ENCODE results near the gene CAPN2. TPM values are rescaled to one million over a fixed set of nuclear protein-coding genes. Genes with fewer than 3 reads are reported as not detected.

CAPN2 gene
- total and polyA plus RNA-seq, 9 donors: 70.6 to 267 (median 171) TPM

GRCh38 chr1:223684488-223684792 lies 27.9 kb upstream of the CAPN2 start:
- intact Hi-C loops (cut with DNase I): loop anchor here in 2 of 4 donors (5.0 to 10.0 kb wide), 4 partner anchors 320 to 890 kb away; partner anchors contain the start of gene SUSD4 (in 1 of the 2)
- no peak overlapping the region for H3K27ac ChIP-seq
- H3K36me3 ChIP-seq: no peaks in the 10 kb centered on the region
- TF ChIP-seq POLR2A (IDR thresholded peaks at IDR 0.05) (no peak), EP300 (IDR thresholded peaks at IDR 0.05) (no peak)
- TF ChIP-seq, protein P1, sequence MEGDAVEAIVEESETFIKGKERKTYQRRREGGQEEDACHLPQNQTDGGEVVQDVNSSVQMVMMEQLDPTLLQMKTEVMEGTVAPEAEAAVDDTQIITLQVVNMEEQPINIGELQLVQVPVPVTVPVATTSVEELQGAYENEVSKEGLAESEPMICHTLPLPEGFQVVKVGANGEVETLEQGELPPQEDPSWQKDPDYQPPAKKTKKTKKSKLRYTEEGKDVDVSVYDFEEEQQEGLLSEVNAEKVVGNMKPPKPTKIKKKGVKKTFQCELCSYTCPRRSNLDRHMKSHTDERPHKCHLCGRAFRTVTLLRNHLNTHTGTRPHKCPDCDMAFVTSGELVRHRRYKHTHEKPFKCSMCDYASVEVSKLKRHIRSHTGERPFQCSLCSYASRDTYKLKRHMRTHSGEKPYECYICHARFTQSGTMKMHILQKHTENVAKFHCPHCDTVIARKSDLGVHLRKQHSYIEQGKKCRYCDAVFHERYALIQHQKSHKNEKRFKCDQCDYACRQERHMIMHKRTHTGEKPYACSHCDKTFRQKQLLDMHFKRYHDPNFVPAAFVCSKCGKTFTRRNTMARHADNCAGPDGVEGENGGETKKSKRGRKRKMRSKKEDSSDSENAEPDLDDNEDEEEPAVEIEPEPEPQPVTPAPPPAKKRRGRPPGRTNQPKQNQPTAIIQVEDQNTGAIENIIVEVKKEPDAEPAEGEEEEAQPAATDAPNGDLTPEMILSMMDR (IDR thresholded peaks at IDR 0.05): no peak
- no peak for DNase-seq
- no peaks in the 10 kb centered on the region for H3K4me1 ChIP-seq (ENCODE audit: insufficient read depth)
- H3K27me3 ChIP-seq: no peaks in the 10 kb centered on the region
- no peaks in the 10 kb centered on the region for H3K9me3 ChIP-seq
- no peak overlapping the region for H3K4me3 ChIP-seq
- 76 to 84% (median 80%) methylated on average over 3 of the region's 3 CpGs for WGBS, 3 donors

DNA sequence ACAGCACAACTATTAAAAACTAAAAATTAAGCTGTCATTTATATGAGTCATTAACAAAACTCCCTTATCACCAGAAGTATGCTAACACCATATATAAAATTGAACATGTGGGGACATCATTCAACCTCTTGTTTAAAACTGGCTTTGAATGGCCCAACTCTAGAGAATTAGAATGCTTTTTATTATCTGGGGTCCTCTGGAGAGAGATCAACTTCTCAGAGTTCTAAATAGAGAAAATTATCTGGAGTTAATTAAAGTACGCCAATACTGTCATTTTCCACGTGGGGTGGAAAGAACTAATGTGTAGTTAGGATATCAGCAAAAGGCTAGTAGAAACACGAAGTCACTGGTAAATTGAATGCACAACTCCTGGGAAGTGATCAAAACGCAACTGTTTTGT lies 21.2 kb upstream of the CAPN2 start:
- Histone ChIP-seq H3K9me3 (no peaks in the 10 kb centered on the region), H3K27me3 (no peaks in the 10 kb centered on the region), H3K4me1 (ENCODE audit: insufficient read depth) (no peaks in the 10 kb centered on the region), H3K4me3 (no peak overlapping the region), H3K36me3 (no peaks in the 10 kb centered on the region), H3K27ac (no peak overlapping the region)
- 53 to 75% (median 62%) methylated on average over 4 of the region's 4 CpGs for WGBS, 3 donors
- no peak for DNase-seq
- intact Hi-C loops (cut with DNase I): no loop called here
- TF ChIP-seq EP300 (IDR thresholded peaks at IDR 0.05): no peak
- no peak for TF ChIP-seq POLR2A (IDR thresholded peaks at IDR 0.05)
- TF ChIP-seq, protein P1 (IDR thresholded peaks at IDR 0.05): no peak

GRCh38 chr1:223695014-223695548 lies 17.3 kb upstream of the CAPN2 start:
- H3K27ac ChIP-seq: no peak overlapping the region
- 59 to 62% (median 61%) methylated on average over 8 of the region's 8 CpGs for WGBS, 3 donors
- H3K27me3 ChIP-seq: no peaks in the 10 kb centered on the region
- no peak for TF ChIP-seq POLR2A (IDR thresholded peaks at IDR 0.05)
- no peak for TF ChIP-seq EP300 (IDR thresholded peaks at IDR 0.05)
- TF ChIP-seq, protein P1 (IDR thresholded peaks at IDR 0.05): no peak
- no peaks in the 10 kb centered on the region for H3K9me3 ChIP-seq
- H3K36me3 ChIP-seq: no peaks in the 10 kb centered on the region
- intact Hi-C loops (cut with DNase I): loop anchor here in 1 of 4 donors (5.0 kb wide), 1 partner anchor 52 kb away; no protein-coding TSS in a partner anchor
- DNase-seq: no peak
- H3K4me1 ChIP-seq (ENCODE audit: insufficient read depth): peaks cover 2% of the 10 kb centered on the region
- H3K4me3 ChIP-seq: no peak overlapping the region

GRCh38 chr1:223695941-223696340 lies 16.4 kb upstream of the CAPN2 start:
- Histone ChIP-seq H3K4me3 (no peak overlapping the region), H3K27ac (no peak overlapping the region), H3K36me3 (no peaks in the 10 kb centered on the region), H3K27me3 (no peaks in the 10 kb centered on the region), H3K9me3 (no peaks in the 10 kb centered on the region), H3K4me1 (ENCODE audit: insufficient read depth) (peaks cover 4% of the 10 kb centered on the region)
- TF ChIP-seq, protein P1 (IDR thresholded peaks at IDR 0.05): no peak
- TF ChIP-seq POLR2A (IDR thresholded peaks at IDR 0.05) (no peak), EP300 (IDR thresholded peaks at IDR 0.05) (no peak)
- WGBS, 3 donors: 71 to 76% (median 76%) methylated on average over 5 of the region's 5 CpGs
- intact Hi-C loops (cut with DNase I): loop anchor here in 1 of 4 donors (5.0 kb wide), 1 partner anchor 51 kb away; no protein-coding TSS in a partner anchor
- DNase-seq: no peak
